Lower leg skin (tissue), 4 donors: ENCODE data around the gene TMOD3. TPM values are rescaled to one million over a fixed set of nuclear protein-coding genes. Genes with fewer than 3 reads are reported as not detected.

Experiments
- DNase-seq, 2 donors: peaks; one replicate each; pipeline ENCODE4 v3.0.0-alpha.2; 2019; ENCODE audit warnings: low spot score in 2 of 2
- H3K4me3 ChIP-seq: fragments of 200-600 bp; sonication (generic); 2 replicates; pipeline ENCODE4 v1.5.1; 2017; ENCODE audit warnings: mild to moderate bottlenecking, low read depth; ENCODE audit not compliant: poor library complexity, severe bottlenecking
- CTCF ChIP-seq, 3 donors: fragments of 450-650 bp; IDR thresholded peaks; one replicate each; pipeline ENCODE4 v1.5.1; 2016; ENCODE audit warnings: antibody characterized with exemption in 3 of 3, mild to moderate bottlenecking in 3 of 3, moderate library complexity in 2 of 3
- POLR2A ChIP-seq, 2 donors: fragments of 450-650 bp; IDR thresholded peaks; one replicate each; pipeline ENCODE4 v1.6.1; 2016 to 2017; ENCODE audit warnings: antibody characterized with exemption in 2 of 2, mild to moderate bottlenecking in 1 of 2, moderate library complexity in 1 of 2
- WGBS, 2 donors: methylation state at CpG; one replicate each; pipeline ENCODE4 v1.1.5; 2018; 5-methylcytosine and 5-hydroxymethylcytosine counted together
- intact Hi-C: fragments of 100-400 bp; cut with DNase I; formaldehyde crosslinking; loops from one replicate; pipeline ENCODE4 v1.15.0; 2023; ENCODE audit warnings: low total_unique reads
- total RNA-seq, 4 donors: library from RNA; depleted of rRNA; stranded (reverse); fragments of >200 nt; gene quantifications; one replicate each; pipeline ENCODE4 v1.1.0, GENCODE V29; 2016

Gene TMOD3
- total RNA-seq, 4 donors from 2014 or later, result 35.4 to 47.2 (median 38.6) TPM

- intact Hi-C loops, result no loop called here
- WGBS, 2 donors, result 79 to 80% methylated on average over 5 of the region's 5 CpGs
Observed at GRCh38 chr15:51802593-51802992, 26.9 kb upstream of the TMOD3 start.

GRCh38 chr15:51803965-51804364, 25.5 kb upstream of the TMOD3 start:
- no peak for TF ChIP-seq CTCF (IDR thresholded peaks at IDR 0.05)
- TF ChIP-seq POLR2A (IDR thresholded peaks at IDR 0.05), result no peak
- WGBS, 2 donors, result 87 to 92% methylated on average over 2 of the region's 2 CpGs
- no peak overlapping the region for H3K4me3 ChIP-seq
- no peak for DNase-seq
- intact Hi-C loops, result no loop called here

More at GRCh38 chr15:51802593-51802992, 26.9 kb upstream of the TMOD3 start:
- DNase-seq, result no peak
- no peak overlapping the region for H3K4me3 ChIP-seq
- TF ChIP-seq CTCF (IDR thresholded peaks at IDR 0.05) (no peak), POLR2A (IDR thresholded peaks at IDR 0.05) (no peak)

- intact Hi-C loops, result no loop called here
- no peak overlapping the region for H3K4me3 ChIP-seq
- TF ChIP-seq POLR2A (IDR thresholded peaks at IDR 0.05) (no peak), CTCF (IDR thresholded peaks at IDR 0.05) (no peak)
- DNase-seq, result no peak
- WGBS, 2 donors, result 78 to 83% methylated on average over 2 of the region's 2 CpGs
Observed at GRCh38 chr15:51806123-51806522, 23.3 kb upstream of the TMOD3 start.

GRCh38 chr15:51809457-51809856, 20.0 kb upstream of the TMOD3 start:
- DNase-seq, result no peak
- H3K4me3 ChIP-seq, result no peak overlapping the region
- intact Hi-C loops, result no loop called here
- 69 to 71% methylated on average over 1 of the region's 1 CpG for whole genome bisulfite sequencing, 2 donors
- TF ChIP-seq CTCF (IDR thresholded peaks at IDR 0.05) (no peak), POLR2A (IDR thresholded peaks at IDR 0.05) (no peak)

- TF ChIP-seq POLR2A (IDR thresholded peaks at IDR 0.05), result no peak
- TF ChIP-seq CTCF (IDR thresholded peaks at IDR 0.05), result no peak
- intact Hi-C loops, result no loop called here
- no peak overlapping the region for H3K4me3 ChIP-seq
- DNase-seq, result no peak
- WGBS, 2 donors, result 89 to 90% methylated on average over 2 of the region's 2 CpGs
Observed at GRCh38 chr15:51812598-51812997, 16.9 kb upstream of the TMOD3 start.

GRCh38 chr15:51814606-51815005, 14.8 kb upstream of the TMOD3 start:
- intact Hi-C loops, result no loop called here
- no peak for DNase-seq
- 80 to 87% methylated on average over 3 of the region's 3 CpGs for whole genome bisulfite sequencing, 2 donors
- TF ChIP-seq POLR2A (IDR thresholded peaks at IDR 0.05) (no peak), CTCF (IDR thresholded peaks at IDR 0.05) (no peak)
- no peak overlapping the region for H3K4me3 ChIP-seq
